RWPE2 (cell line): Measurements from ENCODE around the gene IFI27.

ENCODE experiments used
- ATAC-seq: fragments of 200-7000 bp; cut with Tn5 transposase; 3 replicates; pipeline ENCODE4 v1.9.1; 2021; ENCODE audit warnings: low read depth
- DNase-seq: peaks from one replicate; pipeline ENCODE4 v3.0.0-alpha.2; 2020; ENCODE audit warnings: low spot score
- H3K27ac ChIP-seq: fragments of 450-650 bp; 2 replicates; pipeline ENCODE4 v1.5.1; 2017; ENCODE audit warnings: mild to moderate bottlenecking; ENCODE audit not compliant: poor library complexity, severe bottlenecking
- H3K27me3 ChIP-seq: fragments of 250-450 bp; sonication (Bioruptor Pico); 2 replicates; pipeline ENCODE4 v1.5.1; 2021; ENCODE audit warnings: mild to moderate bottlenecking, moderate library complexity; ENCODE audit not compliant: insufficient read depth, poor library complexity, severe bottlenecking
- H3K36me3 ChIP-seq: fragments of 250-450 bp; sonication (Bioruptor Pico); 2 replicates; pipeline ENCODE4 v1.5.1; 2020; ENCODE audit warnings: low read depth, mild to moderate bottlenecking, moderate library complexity
- H3K4me1 ChIP-seq: fragments of 250-450 bp; sonication (Bioruptor Pico); 2 replicates; pipeline ENCODE4 v1.5.1; 2021; ENCODE audit warnings: mild to moderate bottlenecking, moderate library complexity; ENCODE audit not compliant: insufficient read depth, poor library complexity, severe bottlenecking
- H3K4me3 ChIP-seq: fragments of 250-450 bp; sonication (Bioruptor Pico); 2 replicates; pipeline ENCODE4 v1.5.1; 2021; ENCODE audit warnings: mild to moderate bottlenecking, moderate library complexity; ENCODE audit not compliant: severe bottlenecking
- H3K9me3 ChIP-seq: fragments of 250-450 bp; sonication (Bioruptor Pico); 2 replicates; pipeline ENCODE4 v1.5.1; 2021; ENCODE audit warnings: mild to moderate bottlenecking, moderate library complexity; ENCODE audit not compliant: severe bottlenecking
- TF ChIP-seq, protein P1 (sequence below): fragments of 450-650 bp; IDR thresholded peaks from one replicate; pipeline ENCODE4 v1.5.1; 2017; ENCODE audit warnings: mild to moderate bottlenecking, moderate library complexity; ENCODE audit not compliant: poor library complexity, severe bottlenecking

IFI27 gene

DNA sequence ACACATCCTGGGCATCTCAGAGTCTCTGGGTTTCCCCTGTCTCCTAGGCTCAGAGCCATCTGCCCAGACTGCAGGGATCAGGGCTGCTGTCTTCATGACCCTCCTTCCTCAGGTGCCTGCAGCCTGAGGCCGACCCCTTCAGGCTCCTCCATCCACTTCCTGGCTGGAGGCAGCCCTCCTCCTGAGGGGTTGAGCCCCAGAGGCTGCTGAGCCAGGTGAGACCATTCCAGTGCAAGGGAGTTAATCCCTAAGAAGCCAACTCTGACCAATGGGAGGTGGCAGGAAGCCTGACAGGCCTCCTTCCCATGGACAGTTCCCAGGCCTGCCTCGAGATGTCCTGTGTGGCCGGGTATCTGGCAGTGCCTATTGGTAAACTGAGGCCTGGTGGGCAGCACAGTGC lies 55.2 kb downstream of the IFI27 start:
- Histone ChIP-seq H3K36me3 (no peaks in the 10 kb centered on the region), H3K9me3 (no peaks in the 10 kb centered on the region), H3K27ac (no peak overlapping the region), H3K4me3 (no peak overlapping the region), H3K4me1 (peaks cover under 1% of the 10 kb centered on the region), H3K27me3 (no peaks in the 10 kb centered on the region)
- DNase-seq, result no peak
- no peak; the same call in 2 of the 3 replicates for ATAC-seq
- TF ChIP-seq, protein P1, sequence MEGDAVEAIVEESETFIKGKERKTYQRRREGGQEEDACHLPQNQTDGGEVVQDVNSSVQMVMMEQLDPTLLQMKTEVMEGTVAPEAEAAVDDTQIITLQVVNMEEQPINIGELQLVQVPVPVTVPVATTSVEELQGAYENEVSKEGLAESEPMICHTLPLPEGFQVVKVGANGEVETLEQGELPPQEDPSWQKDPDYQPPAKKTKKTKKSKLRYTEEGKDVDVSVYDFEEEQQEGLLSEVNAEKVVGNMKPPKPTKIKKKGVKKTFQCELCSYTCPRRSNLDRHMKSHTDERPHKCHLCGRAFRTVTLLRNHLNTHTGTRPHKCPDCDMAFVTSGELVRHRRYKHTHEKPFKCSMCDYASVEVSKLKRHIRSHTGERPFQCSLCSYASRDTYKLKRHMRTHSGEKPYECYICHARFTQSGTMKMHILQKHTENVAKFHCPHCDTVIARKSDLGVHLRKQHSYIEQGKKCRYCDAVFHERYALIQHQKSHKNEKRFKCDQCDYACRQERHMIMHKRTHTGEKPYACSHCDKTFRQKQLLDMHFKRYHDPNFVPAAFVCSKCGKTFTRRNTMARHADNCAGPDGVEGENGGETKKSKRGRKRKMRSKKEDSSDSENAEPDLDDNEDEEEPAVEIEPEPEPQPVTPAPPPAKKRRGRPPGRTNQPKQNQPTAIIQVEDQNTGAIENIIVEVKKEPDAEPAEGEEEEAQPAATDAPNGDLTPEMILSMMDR, result no peak
